Hepatocyte (in vitro differentiated cells): ENCODE measurements around the gene FAM219B.

Experiments
- CTCF ChIP-seq: fragments of 200-600 bp; sonication (generic); IDR thresholded peaks from 2 replicates; pipeline ENCODE4 v1.5.1; 2016; ENCODE audit warnings: antibody characterized with exemption, mild to moderate bottlenecking; ENCODE audit not compliant: poor library complexity
- EZH2 ChIP-seq: fragments of 200-600 bp; sonication (generic); IDR thresholded peaks from 2 replicates; pipeline ENCODE4 v1.6.1; 2016; ENCODE audit warnings: antibody characterized with exemption, mild to moderate bottlenecking, borderline replicate concordance
- EZH2phosphoT487 ChIP-seq: fragments of 200-600 bp; sonication (generic); IDR thresholded peaks from one replicate; pipeline ENCODE4 v1.6.1; 2018; ENCODE audit warnings: antibody characterized with exemption, mild to moderate bottlenecking, low read depth, moderate library complexity; ENCODE audit not compliant: unreplicated experiment, severe bottlenecking

GRCh38 chr15:74933573-74933972, 26.9 kb upstream of the FAM219B start:
- TF ChIP-seq EZH2 (no peak), CTCF (no peak), EZH2phosphoT487 (no peak)
